Right kidney (tissue), 1 donor: ENCODE results near the gene TBL2.
"Not testable (repeated sequence)": the region's sequence is repeated elsewhere in the genome, so short reads cannot be mapped to it uniquely, and the experiment has no call there.

Source experiments
- DNase-seq: peaks from one replicate; pipeline ENCODE4 v3.0.0-alpha.2; 2016

The TBL2 gene

DNA sequence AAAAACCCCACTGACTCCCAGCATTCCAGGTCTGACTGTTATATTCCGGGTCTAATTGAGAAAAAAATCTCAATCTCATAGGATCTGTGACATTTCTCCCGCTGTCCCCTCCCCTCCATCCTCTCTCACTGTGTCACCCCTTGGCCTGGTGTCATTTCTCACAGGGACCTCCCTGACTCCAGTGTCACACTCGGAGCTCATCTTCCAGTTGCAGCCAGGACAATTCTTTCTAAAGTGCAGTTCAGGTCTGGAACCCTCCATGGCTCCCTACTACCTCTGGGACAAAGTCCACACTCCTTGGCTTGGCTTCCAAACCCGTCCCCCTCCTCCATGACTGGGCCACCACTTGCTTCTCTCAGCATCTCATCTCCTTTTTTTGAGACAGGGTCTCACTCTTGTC, 31.7 kb upstream of the TBL2 start:
- DNase-seq, result no peak

DNA sequence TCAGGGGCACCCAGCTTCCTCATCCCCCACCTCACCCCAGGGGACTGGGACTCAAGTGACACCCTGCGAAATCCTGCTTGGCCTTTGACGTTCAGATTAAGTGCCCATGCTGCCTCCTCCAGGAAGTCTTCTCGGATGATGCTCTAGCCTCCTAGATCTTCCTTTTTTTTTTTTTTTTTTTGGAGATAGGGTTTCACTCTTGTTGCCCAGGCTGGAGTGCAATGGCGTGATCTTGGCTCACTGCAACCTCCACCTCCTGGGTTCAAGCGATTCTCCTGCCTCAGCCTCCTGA, 29.3 kb upstream of the TBL2 start:
- DNase-seq, result not testable (repeated sequence)

DNA sequence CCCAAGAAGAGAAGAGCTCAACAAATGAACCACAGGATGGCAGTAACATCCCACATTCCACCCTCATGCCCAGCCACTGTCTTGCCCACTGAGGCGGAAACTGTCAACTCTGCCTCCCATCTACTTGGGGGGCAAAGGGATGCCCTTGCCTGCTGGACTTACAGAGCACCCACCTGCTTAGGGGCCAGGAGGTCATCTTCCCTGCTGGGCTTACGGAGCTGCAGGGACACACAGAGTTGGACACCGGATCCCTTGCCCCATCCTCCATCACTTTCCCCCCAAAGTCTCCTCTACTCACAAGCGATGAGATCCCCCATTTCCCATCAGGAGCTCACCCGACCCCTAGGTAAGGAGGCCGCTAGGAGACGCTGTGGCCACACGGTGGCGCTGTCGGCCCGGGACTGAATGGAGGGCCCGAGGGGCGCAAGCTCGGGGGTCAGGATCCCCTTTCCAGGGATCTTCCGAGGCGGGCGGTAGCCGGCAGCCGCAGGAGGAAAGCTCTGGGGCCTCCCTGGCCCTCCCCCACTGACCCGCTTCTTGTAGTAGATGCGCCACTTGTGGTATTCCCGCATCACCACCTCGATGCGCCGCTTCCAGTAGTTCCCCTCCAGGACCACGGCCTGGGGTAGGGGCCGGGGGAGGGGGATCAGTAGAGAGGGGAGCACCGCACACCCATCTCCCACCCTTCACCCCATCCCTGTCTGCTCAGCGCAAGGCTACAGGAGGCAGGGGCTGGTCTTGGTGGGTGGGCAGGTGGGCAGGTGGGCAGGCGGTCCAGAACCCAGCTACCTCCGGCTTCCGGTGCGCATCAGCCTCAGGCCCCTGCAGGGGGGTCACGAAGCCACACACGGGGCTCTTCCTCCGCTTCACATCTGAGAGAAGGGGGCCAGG, 28.7 kb upstream of the TBL2 start:
- peak; percentile 74 for DNase-seq

DNA sequence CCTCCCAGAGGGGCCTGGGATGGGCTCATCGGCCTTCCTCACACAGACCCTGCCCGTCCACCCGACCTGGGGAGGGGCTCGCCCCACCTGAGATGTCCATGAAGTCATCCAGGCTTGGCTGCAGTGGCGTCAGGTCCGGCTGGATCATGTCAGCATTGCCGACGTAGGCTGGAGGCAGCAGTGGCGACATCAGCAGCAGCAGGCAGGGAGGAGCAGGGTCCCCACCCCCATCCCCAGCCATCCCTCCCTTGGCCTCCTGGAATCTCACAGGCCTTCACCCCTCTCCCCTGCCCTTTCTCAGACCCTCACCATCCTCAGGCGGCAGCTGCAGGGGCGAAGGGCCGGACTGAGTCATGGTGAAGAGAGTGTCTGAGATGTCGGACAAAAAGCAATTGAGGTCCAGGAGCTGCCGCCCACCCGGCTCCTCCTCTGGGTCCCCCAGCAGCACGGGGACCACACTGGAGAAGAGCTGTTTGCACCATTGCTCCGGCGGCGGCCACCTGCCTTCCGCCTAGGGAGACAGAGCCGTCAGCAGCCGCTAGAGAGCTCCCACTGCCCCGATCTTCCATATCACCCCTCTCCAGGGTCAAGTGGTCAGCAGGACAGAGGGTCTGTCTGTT, 27.3 kb upstream of the TBL2 start:
- no peak for DNase-seq

DNA sequence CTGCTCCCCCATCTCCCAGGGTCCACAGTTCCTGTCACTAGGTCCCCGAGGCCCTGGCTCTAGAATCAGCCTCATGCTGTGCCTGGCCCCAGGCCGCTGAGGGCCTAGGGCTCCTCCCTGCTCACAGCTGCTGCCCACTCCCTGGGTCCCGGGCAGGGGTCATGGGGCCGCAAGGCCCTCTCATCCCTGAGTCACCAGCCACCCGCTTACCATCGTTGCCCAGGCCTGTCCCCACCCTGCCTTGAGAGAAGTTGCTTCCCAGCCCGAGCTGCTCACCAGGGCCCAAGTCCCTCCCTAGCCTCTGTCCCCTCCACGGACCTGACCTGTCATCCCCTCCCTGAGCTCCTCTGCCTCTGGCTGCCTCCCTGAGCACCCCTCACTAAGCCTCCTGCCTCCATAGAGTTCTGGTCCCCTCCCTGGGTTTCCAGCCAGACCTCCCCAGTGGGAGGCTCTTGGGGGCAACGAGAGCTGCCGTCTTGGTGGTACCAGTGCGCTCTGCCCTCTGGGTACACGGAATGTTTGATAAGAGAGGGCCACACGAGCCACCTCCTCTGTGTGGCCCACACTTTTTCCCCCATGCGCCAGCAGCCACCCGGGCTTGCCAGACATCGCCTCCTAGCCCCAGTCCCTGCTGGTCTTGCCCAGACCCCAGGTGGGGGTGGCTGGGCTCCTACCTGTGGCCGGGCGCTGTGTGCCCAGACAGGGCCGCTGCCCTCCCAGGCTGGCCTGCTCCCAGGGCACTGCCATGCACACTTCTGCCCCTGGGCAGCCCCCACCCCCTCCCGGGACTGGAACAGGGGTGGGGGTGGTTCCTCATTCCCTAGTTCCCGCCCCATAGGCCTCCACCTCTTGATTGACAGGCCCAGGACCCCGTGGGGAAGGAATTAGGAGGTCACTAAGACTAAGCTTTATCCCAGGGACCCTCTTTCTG, 24.6 kb upstream of the TBL2 start:
- no peak for DNase-seq

DNA sequence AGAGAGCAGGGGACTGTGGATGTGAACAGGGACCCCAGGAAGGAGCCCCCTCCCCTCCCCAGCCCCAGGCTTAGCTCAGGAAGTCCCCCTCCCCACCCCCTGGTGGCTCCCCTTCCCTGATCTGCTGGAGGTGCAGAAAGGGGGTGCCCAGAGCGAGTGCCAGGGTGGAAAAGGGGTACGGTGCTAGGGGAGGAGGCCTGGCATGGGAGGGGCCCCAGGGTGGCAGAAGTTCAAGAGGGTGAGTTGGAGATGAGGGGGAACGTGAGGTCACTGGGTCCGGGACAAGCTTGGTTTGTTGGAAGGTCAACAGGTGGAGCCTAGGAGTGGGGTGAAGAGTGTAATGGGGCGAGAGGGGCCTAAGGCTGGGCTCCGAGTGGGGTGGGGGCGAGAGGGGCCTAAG, 21.5 kb upstream of the TBL2 start:
- DNase-seq, result no peak

DNA sequence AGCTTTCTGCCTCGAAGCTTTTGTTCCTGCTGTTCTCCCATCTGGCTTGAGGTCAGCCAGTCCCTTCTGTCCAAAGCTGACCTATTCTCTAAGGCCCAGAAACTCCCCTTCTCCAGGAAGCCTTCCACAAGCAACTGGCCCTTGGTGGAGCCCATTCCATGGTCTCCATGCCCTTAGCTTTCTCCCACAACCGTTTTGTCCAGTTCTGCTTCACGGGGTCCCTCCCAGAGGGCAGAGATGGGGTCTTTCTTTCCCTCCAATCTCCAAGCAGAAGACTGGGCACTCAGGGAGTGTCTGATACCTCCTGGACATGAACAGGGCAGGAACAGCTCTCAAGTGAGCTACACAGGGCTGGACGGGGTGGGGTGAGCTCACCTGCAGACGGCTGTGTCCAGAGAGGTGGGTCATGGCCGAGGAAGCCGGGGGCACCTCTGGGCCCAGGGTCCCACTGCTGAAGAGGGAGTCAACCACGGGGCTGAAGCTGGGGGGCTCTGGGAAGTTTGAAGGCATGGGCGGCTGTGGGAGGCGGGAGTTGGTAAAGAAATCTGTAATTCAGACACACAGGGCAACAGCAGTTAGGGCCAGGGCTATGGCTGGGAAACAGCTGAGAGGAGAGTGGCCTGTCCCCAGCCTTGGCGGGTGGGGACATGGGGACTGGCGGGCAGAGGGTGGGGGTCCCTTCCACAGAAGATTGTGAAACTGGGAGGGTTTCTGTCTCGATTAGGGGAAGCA, 20.9 kb upstream of the TBL2 start:
- no peak for DNase-seq

DNA sequence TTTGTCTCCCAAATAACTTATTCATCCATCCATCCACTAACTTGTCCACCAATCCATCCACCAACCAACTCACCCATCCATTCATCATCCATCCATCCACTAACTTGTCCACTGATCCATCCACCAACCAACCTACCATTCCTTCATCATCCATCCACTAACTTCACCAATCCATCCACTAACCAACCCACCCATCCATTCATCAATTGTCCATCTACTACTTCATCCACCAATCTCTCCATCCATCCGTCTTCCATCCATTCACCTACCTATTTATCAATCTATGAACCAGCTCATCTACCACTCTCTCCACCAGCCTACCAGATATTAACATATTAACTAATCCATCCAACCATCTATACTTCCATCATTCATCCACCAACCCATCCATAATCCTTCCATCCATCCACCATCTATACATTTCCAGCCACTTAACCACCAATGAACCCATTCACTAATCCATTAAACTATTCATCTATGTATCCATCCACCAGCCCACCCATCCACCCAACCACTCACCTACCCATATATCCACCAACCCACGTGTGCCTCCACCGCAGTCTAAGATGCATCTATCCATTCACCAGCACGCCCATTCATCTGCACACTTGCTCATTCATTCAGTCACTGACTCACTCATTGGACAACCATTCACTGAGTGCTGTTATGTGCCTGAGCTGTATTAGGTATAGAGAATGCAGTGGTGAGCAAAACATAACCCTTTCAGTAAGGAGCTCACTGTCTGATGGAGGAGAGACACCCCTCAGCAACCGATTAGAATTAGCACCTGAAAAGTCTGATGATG, 19.8 kb upstream of the TBL2 start:
- DNase-seq, result no peak

DNA sequence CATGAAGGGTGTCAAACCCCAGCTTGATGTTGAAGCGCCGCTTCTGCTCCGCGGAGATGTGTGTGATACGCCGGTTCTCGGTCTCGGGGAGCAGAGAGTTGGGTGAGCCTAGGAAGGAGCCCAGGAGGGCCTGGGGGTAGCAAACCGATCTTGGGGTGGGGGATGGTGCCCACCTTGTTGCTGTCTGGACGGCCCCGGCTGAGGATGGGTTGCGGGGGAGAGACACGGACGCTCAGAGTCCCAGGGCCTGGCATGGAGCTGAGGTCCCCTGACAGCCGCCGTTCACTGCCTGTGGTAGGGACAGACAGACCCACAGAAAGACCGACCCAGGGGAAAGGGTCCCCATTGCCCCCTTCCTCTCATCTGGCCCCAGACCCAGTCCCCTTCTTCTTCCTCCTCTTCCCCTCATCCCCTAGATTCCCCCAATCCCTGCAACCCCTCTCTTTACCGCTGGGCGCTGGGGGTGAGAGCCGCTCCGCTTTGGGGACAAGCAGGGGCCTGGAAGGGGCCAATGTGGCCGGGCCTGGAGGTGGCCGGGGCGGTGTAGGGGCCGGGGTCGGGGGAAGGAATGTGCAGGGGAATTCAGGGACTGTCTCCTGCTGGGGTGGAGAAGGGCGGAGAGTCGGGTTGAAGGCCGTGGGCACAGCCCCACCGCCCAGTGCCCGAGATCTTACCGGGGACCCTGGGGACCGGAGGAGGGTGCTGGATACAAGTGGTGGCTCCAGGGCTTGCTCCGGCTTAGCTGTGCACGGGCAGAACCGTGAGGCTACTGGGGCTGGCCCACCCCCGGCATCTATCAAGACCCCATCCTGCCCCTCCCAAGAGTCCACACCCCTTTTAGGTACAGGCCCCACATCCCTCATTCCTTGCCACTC, 18.0 kb upstream of the TBL2 start:
- no peak for DNase-seq

DNA sequence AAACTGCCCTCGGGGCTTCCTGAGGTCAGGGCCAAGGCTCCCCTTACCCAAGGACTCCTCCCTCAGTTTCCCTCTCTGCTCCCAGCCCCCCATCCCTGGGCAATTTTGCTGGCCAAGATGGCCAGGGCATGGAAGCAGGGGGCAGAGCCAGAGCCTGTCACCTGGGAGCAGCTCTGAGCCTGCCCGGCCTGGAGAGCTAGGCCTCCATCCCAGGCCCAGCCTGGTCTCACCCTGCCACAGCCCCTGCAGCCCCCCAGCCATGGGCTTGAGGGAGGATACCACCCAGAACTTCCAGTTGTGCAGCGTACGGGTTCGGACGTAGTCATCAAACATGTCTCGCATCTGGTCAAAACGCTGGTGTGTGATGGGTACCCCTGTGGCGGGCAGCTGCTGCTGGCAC, 17.0 kb upstream of the TBL2 start:
- DNase-seq, result no peak

DNA sequence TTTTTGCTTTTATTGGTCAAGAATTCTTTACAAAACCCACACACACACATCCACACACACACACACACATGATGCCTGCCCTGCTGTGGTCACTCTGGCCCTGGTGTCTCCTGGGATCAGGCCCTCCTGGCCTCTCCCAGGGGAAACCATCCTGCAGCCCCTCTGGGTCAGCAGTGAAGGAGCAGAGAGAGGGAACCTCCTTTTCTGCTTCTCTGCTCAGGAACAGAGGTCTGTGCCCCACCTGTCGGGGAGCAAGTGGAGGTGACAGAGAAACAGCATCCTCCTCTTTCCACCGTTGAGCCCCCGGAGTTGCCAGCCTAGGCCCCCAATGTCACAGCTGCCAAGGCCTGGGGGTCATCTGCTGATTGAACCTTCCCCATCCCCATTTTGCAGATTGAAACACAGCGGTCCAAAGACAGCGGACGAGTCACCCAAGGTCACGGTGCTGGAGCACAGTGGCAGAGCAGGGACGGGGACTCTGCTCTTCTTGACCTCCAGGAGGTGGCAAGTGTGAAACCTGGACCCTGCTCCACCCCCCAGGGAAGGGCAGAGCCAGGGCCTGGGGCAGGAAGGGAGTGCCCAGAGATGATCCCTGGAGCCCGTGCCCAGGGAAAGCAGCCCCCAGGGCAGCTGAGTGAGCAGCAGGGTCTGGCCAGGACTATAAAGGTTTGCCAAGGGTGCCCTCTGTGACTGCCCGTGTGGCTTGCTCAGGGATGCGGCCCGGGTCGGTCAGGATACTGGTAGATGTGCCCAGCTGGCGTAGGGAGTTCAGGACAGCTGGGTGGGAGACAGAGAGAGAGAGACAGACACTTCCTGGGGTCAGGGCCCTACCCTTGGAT, 15.0 kb upstream of the TBL2 start:
- no peak for DNase-seq

DNA sequence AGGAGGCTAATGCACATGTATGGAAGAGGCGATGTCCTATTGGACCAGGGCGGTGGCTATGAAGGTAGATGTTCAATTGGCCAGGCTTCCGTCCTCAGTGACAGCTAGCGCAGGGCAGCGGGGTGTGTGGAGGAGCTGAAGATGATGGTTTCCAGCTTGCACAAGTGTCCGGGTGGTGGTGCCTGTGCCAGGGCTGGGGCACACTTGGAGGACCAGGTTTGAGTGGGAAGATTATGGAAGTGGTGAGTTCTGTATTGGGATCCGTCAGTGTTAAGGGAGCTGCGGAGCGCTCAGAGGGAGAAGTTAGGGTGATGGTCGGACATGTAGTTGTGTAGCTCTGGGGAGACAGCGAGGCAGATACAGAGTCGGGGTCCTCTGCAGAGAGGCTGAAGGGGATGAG, 8.5 kb upstream of the TBL2 start:
- DNase-seq, result no peak

DNA sequence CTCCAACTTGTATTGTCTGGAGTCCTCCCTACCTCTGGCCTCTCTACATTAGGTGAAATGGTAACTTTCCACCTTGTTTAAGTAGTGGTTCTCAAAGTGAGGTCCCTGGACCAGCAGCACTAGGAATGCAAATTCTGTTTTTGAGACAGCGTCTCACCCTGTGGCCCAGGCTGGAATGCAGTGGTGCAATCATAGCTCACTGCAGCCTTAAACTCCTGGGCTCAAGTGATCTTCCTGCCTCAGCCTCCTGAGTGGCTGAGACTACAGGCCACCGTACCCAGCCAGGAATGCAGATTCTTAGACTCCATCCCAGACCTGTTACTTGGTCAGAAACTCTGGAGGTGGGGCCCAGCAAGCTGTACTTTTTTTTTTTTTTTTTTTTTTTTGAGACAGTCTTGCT, 6.8 kb upstream of the TBL2 start:
- DNase-seq, result no peak

DNA sequence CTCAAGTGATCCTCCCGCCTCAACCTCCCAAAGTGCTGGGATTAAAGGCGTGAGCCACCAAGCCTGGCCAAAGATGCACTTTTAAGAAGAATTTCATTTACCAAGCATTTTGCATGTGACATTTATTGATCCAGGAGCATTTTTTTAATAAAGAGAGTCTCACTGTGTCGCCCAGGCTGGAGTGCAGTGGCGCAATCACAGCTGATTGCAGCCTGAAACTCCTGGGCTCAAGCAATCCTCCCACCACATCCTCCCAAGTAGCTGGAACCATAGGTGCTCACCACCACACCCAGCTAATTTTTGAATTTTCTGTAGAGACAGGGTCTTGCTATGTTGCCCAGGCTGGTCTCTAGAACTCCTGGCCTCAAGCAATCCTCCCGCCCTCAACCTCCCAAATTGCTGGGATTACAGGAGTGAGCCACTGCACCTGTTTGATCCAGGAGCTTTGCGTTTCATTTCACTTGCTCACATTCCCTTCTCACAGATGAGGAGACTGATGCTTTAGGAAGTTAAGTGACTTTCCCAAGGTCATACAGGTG, 4.4 kb upstream of the TBL2 start:
- no peak for DNase-seq

DNA sequence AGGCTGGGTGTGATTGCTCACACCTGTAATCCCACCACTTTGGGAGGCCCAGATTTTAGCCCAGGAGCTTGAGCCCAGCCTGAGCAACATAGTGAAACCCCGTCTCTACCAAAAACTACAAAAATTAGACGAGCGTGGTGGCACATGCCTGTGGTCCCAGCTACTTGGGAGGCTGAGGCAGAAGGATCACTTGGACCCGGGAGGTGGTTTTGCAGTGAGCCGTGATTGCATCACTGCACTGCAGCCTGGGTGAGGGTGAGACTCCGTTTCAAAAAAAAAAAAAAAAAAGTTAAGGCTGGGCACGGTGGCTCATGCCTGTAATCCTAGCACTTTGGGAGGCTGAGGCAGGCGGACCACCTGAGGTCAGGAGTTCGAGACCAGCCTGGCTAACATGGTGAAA, 2.6 kb upstream of the TBL2 start:
- not testable (repeated sequence) for DNase-seq

DNA sequence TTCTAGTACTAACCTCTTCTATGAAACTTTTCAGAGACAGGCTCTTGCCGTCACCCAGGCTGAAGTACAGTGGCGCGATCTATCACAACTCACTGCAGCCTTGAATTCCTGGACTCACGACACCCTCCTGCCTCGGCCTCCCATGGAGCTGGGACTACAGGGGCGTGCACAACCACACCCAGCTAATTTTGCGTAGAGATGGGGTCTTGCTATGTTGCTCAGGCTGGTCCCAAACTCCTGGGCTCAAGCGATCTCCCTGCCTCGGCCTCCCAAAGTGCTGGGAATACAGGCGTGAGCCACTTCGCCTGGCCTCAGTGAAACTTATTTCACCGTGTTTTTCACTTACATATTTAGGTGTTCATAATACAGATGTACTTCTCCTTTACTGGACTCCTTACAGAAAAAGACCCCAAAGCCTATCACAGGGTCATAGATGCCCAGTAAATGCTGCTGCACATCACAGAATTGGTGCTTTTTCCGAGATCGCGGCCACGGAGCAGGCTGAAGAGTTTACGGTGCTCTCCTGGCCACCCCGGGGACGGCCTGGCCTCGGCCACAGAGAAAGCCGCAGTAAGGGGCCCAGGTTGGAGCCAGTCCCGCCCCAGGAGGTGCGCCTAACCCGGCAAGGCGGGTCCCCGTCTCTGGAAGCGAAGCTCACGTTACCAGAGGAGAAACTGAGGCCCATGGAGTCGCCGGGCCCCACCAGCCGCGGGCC, 595 bp downstream of the TBL2 start:
- DNase-seq, result no peak

DNA sequence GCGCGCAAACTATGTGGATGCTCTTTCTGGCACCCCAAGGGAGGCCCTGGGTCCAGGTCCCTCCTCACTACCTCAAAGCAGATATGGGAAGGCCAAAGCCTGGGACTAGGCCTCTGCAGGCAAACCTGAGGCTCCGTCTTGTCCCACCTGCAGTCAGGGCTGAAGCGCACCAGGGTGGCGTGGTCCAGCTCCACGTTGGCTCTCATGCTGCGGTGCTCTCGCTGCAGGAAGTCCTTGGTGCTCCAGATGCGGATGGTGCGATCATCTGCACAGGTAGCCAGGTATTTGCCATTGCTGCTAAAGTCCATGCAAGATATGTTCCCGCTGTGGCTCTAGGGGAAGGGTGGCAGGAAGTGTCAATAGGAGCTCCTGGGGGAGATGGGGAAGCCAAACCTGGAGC, 4.6 kb downstream of the TBL2 start:
- no peak for DNase-seq

DNA sequence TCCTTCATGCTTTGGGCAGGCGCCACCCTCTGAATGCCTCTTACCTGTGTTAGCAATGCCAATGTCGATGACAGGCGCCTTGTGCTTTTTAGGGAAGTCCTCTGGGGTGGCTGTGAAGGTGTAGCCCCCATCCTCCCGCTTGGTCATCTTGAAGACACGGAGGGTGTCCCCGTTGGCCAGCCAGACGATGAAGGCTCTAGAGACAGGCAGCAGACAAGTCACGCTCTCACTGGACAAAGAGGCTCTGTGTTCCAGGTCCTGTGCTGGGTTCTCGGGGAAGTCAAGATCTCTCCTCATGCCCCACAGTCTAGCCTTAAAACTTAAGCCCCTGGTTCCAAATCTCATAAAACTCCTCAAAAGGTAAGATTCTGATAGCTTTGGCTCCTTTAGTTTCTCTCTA, 5.1 kb downstream of the TBL2 start:
- DNase-seq, result no peak

DNA sequence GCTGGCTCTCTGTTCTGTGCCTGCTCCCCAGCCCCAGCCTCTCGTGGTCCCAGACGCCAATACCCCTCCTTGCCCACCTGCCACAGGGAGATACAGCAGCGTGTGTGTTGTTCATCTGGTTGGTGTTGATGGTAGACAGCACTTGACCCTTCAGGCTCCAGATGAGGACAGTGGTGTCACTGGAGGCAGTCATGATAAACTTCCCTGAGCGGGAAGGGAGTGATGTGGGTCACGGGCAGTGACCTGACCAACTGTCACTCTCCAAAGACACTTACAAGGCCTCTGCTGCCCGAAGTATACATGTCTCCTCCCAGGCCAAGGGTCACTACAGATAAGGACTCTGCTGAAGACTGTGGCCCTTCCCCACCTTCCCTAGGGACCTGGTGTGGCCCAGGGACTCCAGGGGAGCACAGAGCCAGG, 5.6 kb downstream of the TBL2 start:
- no peak for DNase-seq
